ENCODE results near the gene ZNF398. TPM values are rescaled to one million over a fixed set of nuclear protein-coding genes. Genes with fewer than 3 reads are reported as not detected.

ZNF398 gene
- total RNA-seq, 2 experiments from 2014 or later: 7.2 to 8.7 TPM

DNA sequence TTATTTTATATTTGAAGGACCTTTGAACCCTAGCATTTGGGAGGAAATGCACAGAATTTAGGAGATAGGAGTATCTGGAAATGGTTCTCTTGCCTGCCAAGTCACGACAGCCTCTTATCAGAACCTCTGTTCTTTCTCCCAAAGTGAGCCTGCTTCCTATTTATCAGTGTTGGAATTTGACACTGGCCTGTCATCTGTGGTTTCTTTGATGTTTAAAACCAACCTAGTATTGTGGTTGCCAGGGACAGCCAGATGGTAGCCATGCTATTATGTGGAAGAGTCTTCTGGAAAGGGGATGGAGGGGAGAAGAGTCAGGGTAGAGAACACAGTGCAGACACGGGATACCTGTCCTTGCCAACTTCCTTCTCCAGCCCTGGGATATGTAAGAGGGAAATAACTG lies 69.1 kb downstream of the ZNF398 start:
- no peaks in the 10 kb centered on the region for H3K4me1 Mint-ChIP-seq (ENCODE audit: low read depth)
- ATAC-seq (no peak), DNase-seq (no peak)
- no peaks in the 10 kb centered on the region for H3K9me3 Mint-ChIP-seq
- CTCF ChIA-PET: no interaction called here
- H3K27me3 Mint-ChIP-seq: no peaks in the 10 kb centered on the region
- no peak for TF ChIP-seq CTCF (IDR thresholded peaks at IDR 0.05)
- H3K36me3 Mint-ChIP-seq (ENCODE audit: low read depth): peaks cover 54% of the 10 kb centered on the region
- POLR2A ChIA-PET: no interaction called here
- intact Hi-C loops (cut with micrococcal nuclease): no loop called here
- no peak overlapping the region for H3K27ac Mint-ChIP-seq
- H3K4me3 Mint-ChIP-seq: no peak overlapping the region

DNA sequence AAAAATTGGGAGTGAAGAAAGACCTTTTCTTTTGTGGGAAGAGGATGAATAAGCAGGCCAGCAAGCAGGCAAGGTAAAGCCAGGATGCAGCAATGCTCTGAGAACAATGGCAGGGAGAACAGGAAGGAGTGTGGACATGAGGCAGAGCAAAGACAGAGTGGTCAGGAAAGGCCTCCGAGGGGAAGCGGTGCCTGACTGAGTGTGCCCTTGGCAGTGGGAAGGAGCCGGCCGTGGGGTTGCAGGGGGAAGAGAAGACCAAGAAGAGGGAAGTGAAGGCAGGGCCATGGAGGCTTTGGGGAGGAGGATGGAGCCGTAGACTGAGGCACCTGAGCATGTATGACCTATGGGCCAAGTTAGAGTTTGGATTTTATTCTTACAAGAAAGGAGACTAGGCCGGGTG lies 70.3 kb downstream of the ZNF398 start:
- no peak for ATAC-seq
- Mint-ChIP-seq H3K36me3 (ENCODE audit: low read depth) (peaks cover 55% of the 10 kb centered on the region), H3K4me1 (ENCODE audit: low read depth) (no peaks in the 10 kb centered on the region), H3K27me3 (no peaks in the 10 kb centered on the region), H3K4me3 (no peak overlapping the region), H3K9me3 (no peaks in the 10 kb centered on the region), H3K27ac (no peak overlapping the region)
- DNase-seq: no peak
- TF ChIP-seq CTCF (IDR thresholded peaks at IDR 0.05): no peak
- ChIA-PET POLR2A (no interaction called here), CTCF (no interaction called here)
- intact Hi-C loops (cut with micrococcal nuclease): no loop called here

GRCh38 chr7:149218469-149219420 lies 71.5 kb downstream of the ZNF398 start:
- no peaks in the 10 kb centered on the region for H3K9me3 Mint-ChIP-seq
- H3K4me3 Mint-ChIP-seq: no peak overlapping the region
- H3K4me1 Mint-ChIP-seq (ENCODE audit: low read depth): no peaks in the 10 kb centered on the region
- H3K36me3 Mint-ChIP-seq (ENCODE audit: low read depth): peaks cover 58% of the 10 kb centered on the region
- CTCF ChIA-PET: interaction anchor here (0.9 to 1.8 kb wide), 5 partner anchors 9 to 23 kb away, joined by 3 to 5 read pairs (median 4); partner anchors contain the start of gene ZNF282
- intact Hi-C loops (cut with micrococcal nuclease): no loop called here
- peak overlapping the region; percentile 25 for H3K27ac Mint-ChIP-seq
- ATAC-seq: no peak
- H3K27me3 Mint-ChIP-seq: no peaks in the 10 kb centered on the region
- TF ChIP-seq CTCF (IDR thresholded peaks at IDR 0.05): no peak
- no peak for DNase-seq
- POLR2A ChIA-PET: interaction anchor here (0.8 kb wide), 1 partner anchor 8 kb away, joined by 3 read pairs; no protein-coding TSS in a partner anchor

DNA sequence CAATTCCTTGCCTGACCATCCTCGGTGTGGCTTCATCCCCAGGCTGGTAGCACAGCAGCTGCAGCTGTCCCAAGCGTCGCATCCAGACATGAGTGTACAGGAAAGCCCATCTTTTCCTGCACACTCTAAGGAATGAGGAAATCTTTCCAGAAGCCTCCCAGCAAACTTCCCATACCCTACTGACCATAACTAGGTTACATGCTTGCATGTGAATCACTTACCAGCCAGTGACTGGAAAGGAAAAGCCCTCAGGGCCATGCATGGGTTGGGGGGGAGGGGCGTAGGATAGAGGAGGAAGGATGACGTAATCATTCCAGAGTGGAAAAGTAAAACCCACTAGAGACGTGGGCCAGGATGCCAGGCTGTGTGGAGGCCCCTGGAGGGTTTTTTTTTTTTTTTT lies 73.3 kb downstream of the ZNF398 start:
- no peak overlapping the region for H3K27ac Mint-ChIP-seq
- H3K4me1 Mint-ChIP-seq (ENCODE audit: low read depth): no peaks in the 10 kb centered on the region
- ATAC-seq: no peak
- peaks cover 54% of the 10 kb centered on the region for H3K36me3 Mint-ChIP-seq (ENCODE audit: low read depth)
- no peak overlapping the region for H3K4me3 Mint-ChIP-seq
- H3K9me3 Mint-ChIP-seq: no peaks in the 10 kb centered on the region
- no peak for DNase-seq
- POLR2A ChIA-PET: no interaction called here
- CTCF ChIA-PET: no interaction called here
- intact Hi-C loops (cut with micrococcal nuclease): no loop called here
- TF ChIP-seq CTCF (IDR thresholded peaks at IDR 0.05): no peak
- no peaks in the 10 kb centered on the region for H3K27me3 Mint-ChIP-seq

GRCh38 chr7:149223176-149223575 lies 75.9 kb downstream of the ZNF398 start:
- TF ChIP-seq CTCF (IDR thresholded peaks at IDR 0.05): no peak

More at GRCh38 chr7:149223176-149223575, 75.9 kb downstream of the ZNF398 start:
- intact Hi-C loops (cut with micrococcal nuclease): no loop called here
- peaks cover 51% of the 10 kb centered on the region for H3K36me3 Mint-ChIP-seq (ENCODE audit: low read depth)
- no peaks in the 10 kb centered on the region for H3K27me3 Mint-ChIP-seq
- no peaks in the 10 kb centered on the region for H3K4me1 Mint-ChIP-seq (ENCODE audit: low read depth)
- no peaks in the 10 kb centered on the region for H3K9me3 Mint-ChIP-seq
- H3K27ac Mint-ChIP-seq: no peak overlapping the region
- CTCF ChIA-PET: interaction anchor here (1.3 kb wide), 1 partner anchor 9 kb away, joined by 4 read pairs; no protein-coding TSS in a partner anchor
- POLR2A ChIA-PET: interaction anchor here (1.3 kb wide), 1 partner anchor 8 kb away, joined by 3 read pairs; no protein-coding TSS in a partner anchor
- ATAC-seq: no peak
- no peak for DNase-seq
- H3K4me3 Mint-ChIP-seq: no peak overlapping the region
